ENCODE data around the gene PDSS1. TPM values are rescaled to one million over a fixed set of nuclear protein-coding genes. Genes with fewer than 3 reads are reported as not detected.

PDSS1 gene
- total and polyA plus RNA-seq, 2 of the 13 experiments (the other 11 are each of a cell fraction or from before 2014, with no cell fraction given) = 18.7 to 19.3 TPM

DNA sequence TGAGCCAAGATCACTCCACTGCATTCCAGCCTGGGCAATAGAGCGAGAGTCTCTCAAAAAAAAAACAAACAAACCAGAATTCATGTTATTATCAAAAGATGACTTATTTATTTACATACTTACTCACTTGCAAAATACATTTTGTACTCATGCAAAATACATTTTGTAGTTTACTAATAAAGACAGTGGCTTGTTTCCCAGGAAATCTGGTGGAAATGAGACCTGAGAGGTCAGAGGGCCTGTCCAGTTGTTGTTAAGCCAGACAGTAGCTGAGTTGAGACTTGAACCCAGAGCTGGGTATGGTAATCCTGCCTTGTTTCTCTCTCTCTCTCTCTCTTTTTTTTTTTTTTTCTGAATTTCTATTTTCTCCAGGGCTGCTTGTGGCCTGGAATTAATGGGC lies 29.5 kb downstream of the PDSS1 start:
- no peak overlapping the region for H3K27ac ChIP-seq (ENCODE audit: extremely low read length, insufficient read depth, low read length)
- ATAC-seq = no peak

GRCh38 chr10:26728957-26729356 lies 31.5 kb downstream of the PDSS1 start:
- intact Hi-C loops (cut with micrococcal nuclease; ENCODE audit: unreplicated experiment) = loop anchor here (5.0 kb wide), 1 partner anchor 392 kb away; no protein-coding TSS in a partner anchor
- ATAC-seq (no peak), FAIRE-seq (no peak), DNase-seq (ENCODE audit: low spot score) (no peak)
- no peaks in the 10 kb centered on the region for H3K27me3 ChIP-seq (ENCODE audit: control insufficient read depth in 1 of 2, insufficient read depth in 2 of 2, low read length in 2 of 2)
- H3K27ac ChIP-seq (ENCODE audit: extremely low read length, insufficient read depth, low read length) = no peak overlapping the region
- no peak overlapping the region for H3K9ac ChIP-seq (ENCODE audit: insufficient read depth, low read depth, low read length)
- peaks cover 10 to 40% of the 10 kb centered on the region in 2 experiments; a peak in 4 of 5 replicates for H3K36me3 ChIP-seq (replicated peaks in 1 of 2; ENCODE audit: control insufficient read depth in 1 of 2, insufficient read depth in 2 of 2, low read length in 2 of 2)
- no peaks in the 10 kb centered on the region for H3K79me2 ChIP-seq (ENCODE audit: insufficient read depth, low read length)
- in situ Hi-C loops (cut with HindIII; ENCODE audit: extremely low pct_ligation_motif_present, low pct_unique_long_range_greater_than_20kb) = loop anchor here (5.0 kb wide), 1 partner anchor 148 kb away; no protein-coding TSS in a partner anchor
- no peak overlapping the region for H3K4me3 ChIP-seq (replicated peaks in 1 of 3; ENCODE audit: insufficient read depth in 1 of 3, low read depth in 2 of 3, low read length in 3 of 3)
- no peaks in the 10 kb centered on the region for H3K9me3 ChIP-seq (ENCODE audit: low read length)
- H2AFZ ChIP-seq (ENCODE audit: low read length) = no peak overlapping the region
- POLR2A ChIA-PET = no interaction called here
- 96% methylated on average over 7 of the region's 7 CpGs for WGBS (ENCODE audit: low lambda C conversion rate)
- CTCF ChIA-PET (ENCODE audit: low intra/inter-chr PET ratio, low total read pairs) = interaction anchor here (1.2 kb wide), 1 partner anchor 153 kb away, joined by 3 read pairs; no protein-coding TSS in a partner anchor
- H3K4me2 ChIP-seq (ENCODE audit: low read depth, low read length) = no peak overlapping the region
- H4K20me1 ChIP-seq (ENCODE audit: insufficient read depth, low read length) = no peaks in the 10 kb centered on the region
- BruUV-seq (replicated peaks) = no TSS peak
- H3K4me1 ChIP-seq (ENCODE audit: insufficient read depth, low read length) = peaks cover 12% of the 10 kb centered on the region
- no peak for TF ChIP-seq MTA3 (CRISPR knock-in tag; IDR thresholded peaks at IDR 0.05)
- no peak for TF ChIP-seq XRCC5 (optimal IDR thresholded peaks at IDR 0.05; ENCODE audit: low read length)
- no peak for TF ChIP-seq ZFP36L1 (CRISPR knock-in tag; IDR thresholded peaks at IDR 0.05)
- TF ChIP-seq, protein P1, sequence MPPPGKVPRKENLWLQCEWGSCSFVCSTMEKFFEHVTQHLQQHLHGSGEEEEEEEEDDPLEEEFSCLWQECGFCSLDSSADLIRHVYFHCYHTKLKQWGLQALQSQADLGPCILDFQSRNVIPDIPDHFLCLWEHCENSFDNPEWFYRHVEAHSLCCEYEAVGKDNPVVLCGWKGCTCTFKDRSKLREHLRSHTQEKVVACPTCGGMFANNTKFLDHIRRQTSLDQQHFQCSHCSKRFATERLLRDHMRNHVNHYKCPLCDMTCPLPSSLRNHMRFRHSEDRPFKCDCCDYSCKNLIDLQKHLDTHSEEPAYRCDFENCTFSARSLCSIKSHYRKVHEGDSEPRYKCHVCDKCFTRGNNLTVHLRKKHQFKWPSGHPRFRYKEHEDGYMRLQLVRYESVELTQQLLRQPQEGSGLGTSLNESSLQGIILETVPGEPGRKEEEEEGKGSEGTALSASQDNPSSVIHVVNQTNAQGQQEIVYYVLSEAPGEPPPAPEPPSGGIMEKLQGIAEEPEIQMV (CRISPR knock-in tag; IDR thresholded peaks at IDR 0.05; ENCODE audit: low read depth) = no peak
- no peak for TF ChIP-seq ZNF547 (CRISPR knock-in tag; IDR thresholded peaks at IDR 0.05)
- no peak for TF ChIP-seq ZBTB20 (CRISPR knock-in tag; IDR thresholded peaks at IDR 0.05; ENCODE audit: borderline replicate concordance, low read depth)
- TF ChIP-seq, protein P2, sequence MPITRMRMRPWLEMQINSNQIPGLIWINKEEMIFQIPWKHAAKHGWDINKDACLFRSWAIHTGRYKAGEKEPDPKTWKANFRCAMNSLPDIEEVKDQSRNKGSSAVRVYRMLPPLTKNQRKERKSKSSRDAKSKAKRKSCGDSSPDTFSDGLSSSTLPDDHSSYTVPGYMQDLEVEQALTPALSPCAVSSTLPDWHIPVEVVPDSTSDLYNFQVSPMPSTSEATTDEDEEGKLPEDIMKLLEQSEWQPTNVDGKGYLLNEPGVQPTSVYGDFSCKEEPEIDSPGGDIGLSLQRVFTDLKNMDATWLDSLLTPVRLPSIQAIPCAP (CRISPR knock-in tag; IDR thresholded peaks at IDR 0.05; ENCODE audit: low read depth) = no peak
- no peak for TF ChIP-seq ZSCAN30 (CRISPR knock-in tag; IDR thresholded peaks at IDR 0.05)
- no peak for TF ChIP-seq ZNF275 (CRISPR knock-in tag; IDR thresholded peaks at IDR 0.05; ENCODE audit: borderline replicate concordance)
- TF ChIP-seq ZNF124 (CRISPR knock-in tag; IDR thresholded peaks at IDR 0.05) = no peak

More for the DNA sequence above, 29.5 kb downstream of the PDSS1 start:
- WGBS (ENCODE audit: low lambda C conversion rate) = 90% methylated on average over 1 of the region's 1 CpG
- in situ Hi-C loops (cut with HindIII; ENCODE audit: extremely low pct_ligation_motif_present, low pct_unique_long_range_greater_than_20kb) = loop anchor here (5.0 kb wide), 1 partner anchor 150 kb away; no protein-coding TSS in a partner anchor
- no peak overlapping the region for H3K4me2 ChIP-seq (ENCODE audit: low read depth, low read length)
- H3K9ac ChIP-seq (ENCODE audit: insufficient read depth, low read depth, low read length) = no peak overlapping the region
- ChIA-PET CTCF (ENCODE audit: low intra/inter-chr PET ratio, low total read pairs) (interaction anchor here (2.2 kb wide), 1 partner anchor 155 kb away, joined by 20 read pairs; no protein-coding TSS in a partner anchor), POLR2A (no interaction called here)
- H3K36me3 ChIP-seq (replicated peaks in 1 of 2; ENCODE audit: control insufficient read depth in 1 of 2, insufficient read depth in 2 of 2, low read length in 2 of 2) = peaks cover 8 to 47% of the 10 kb centered on the region in 2 experiments; a peak in 4 of 5 replicates
- TF ChIP-seq, protein P3, sequence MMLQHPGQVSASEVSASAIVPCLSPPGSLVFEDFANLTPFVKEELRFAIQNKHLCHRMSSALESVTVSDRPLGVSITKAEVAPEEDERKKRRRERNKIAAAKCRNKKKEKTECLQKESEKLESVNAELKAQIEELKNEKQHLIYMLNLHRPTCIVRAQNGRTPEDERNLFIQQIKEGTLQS (CRISPR knock-in tag; IDR thresholded peaks at IDR 0.05) = no peak
- no peak for TF ChIP-seq ZBTB7B (CRISPR knock-in tag; IDR thresholded peaks at IDR 0.05)
- no peak for FAIRE-seq
- H3K79me2 ChIP-seq (ENCODE audit: insufficient read depth, low read length) = no peaks in the 10 kb centered on the region
- no peak for DNase-seq (ENCODE audit: low spot score)
- no peaks in the 10 kb centered on the region for H3K27me3 ChIP-seq (ENCODE audit: control insufficient read depth in 1 of 2, insufficient read depth in 2 of 2, low read length in 2 of 2)
- no peaks in the 10 kb centered on the region for H4K20me1 ChIP-seq (ENCODE audit: insufficient read depth, low read length)
- BruUV-seq (replicated peaks) = no TSS peak
- H3K9me3 ChIP-seq (ENCODE audit: low read length) = no peaks in the 10 kb centered on the region
- H3K4me3 ChIP-seq (replicated peaks in 1 of 3; ENCODE audit: insufficient read depth in 1 of 3, low read depth in 2 of 3, low read length in 3 of 3) = no peak overlapping the region
- no peaks in the 10 kb centered on the region for H3K4me1 ChIP-seq (ENCODE audit: insufficient read depth, low read length)
- intact Hi-C loops (cut with micrococcal nuclease; ENCODE audit: unreplicated experiment) = loop anchor here (5.0 kb wide), 1 partner anchor 390 kb away; no protein-coding TSS in a partner anchor
- H2AFZ ChIP-seq (ENCODE audit: low read length) = no peak overlapping the region

Data from HepG2 (cell line).